ENCODE measurements around the gene PPP2R2B.
"Not testable (repeated sequence)": the region's sequence is repeated elsewhere in the genome, so short reads cannot be mapped to it uniquely, and the experiment has no call there.

The PPP2R2B gene

GRCh38 chr5:146751781-146752401, 126.7 kb downstream of the PPP2R2B start:
- in situ Hi-C loops (cut with MboI; ENCODE audit: low sequenced_read_pairs) = no loop called here

DNA sequence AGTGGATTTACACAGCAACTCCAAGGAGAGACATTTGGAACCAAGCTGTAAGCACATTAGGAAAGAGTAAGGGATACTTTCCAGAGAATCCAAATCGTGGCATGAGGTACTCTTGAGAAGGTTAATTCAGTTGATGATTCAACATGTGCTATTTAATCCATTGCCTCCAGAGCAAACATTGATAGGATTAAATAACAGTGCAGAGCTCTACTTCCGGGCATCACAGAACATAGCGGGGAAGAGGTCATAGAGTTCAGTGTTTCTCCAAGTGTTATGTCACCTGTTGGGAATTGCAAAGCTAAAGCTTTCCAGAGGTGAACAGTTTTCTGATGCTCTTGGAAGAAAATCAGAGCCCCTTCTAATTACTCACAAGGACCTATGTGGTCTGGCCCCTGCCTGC, 127.5 kb downstream of the PPP2R2B start:
- in situ Hi-C loops (cut with MboI; ENCODE audit: low sequenced_read_pairs) = no loop called here

DNA sequence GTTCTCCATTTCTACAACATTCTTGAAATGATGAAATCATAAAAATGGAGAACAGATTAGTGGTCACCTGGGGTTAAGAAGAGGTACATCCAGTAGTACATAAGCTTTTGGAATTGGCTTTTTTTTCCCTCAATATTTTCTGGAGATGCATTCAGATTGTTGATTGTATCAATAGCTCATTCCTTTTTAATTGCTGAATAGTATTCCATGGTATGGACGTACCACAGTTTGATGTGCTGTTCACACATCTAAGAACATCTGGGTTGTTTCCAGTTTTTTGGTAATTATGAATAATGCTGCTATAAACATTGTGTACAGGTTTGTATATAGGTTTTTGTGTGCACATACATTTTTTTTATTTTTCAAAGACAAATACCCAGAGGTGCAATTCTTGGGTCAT, 130.0 kb downstream of the PPP2R2B start:
- in situ Hi-C loops (cut with MboI; ENCODE audit: low sequenced_read_pairs) = no loop called here

DNA sequence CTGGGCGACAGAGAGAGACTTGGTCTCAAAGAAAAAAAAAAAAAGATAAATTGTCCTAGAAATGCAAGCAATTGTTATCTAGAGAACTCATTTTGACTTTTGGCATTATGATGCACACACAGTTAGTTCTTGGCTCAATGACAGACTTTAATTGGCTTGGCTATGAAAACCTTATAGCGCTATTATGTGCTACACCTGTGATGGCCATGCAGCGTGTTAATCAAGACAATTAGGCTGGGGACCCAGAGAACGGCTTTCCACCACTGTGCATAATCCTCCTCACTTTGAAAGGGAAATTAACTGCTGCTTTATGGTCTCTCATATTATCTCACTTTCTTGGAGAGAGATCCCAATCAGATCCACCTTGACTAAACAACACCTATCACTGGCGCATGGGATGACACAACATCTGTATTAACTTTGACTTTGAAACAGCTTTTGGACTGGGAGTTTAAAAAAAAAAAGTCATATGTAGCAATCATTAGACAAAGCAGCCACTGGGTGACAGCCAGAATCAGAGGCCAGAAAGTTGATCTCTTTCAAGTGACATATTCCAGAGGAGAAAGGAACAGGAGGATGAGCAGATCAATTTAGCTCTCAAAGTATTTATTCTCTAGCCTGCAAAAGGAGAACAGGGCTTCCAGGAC, 132.5 kb downstream of the PPP2R2B start:
- in situ Hi-C loops (cut with MboI; ENCODE audit: low sequenced_read_pairs) = no loop called here

GRCh38 chr5:146744068-146744745, 134.3 kb downstream of the PPP2R2B start:
- in situ Hi-C loops (cut with MboI; ENCODE audit: low sequenced_read_pairs) = no loop called here

DNA sequence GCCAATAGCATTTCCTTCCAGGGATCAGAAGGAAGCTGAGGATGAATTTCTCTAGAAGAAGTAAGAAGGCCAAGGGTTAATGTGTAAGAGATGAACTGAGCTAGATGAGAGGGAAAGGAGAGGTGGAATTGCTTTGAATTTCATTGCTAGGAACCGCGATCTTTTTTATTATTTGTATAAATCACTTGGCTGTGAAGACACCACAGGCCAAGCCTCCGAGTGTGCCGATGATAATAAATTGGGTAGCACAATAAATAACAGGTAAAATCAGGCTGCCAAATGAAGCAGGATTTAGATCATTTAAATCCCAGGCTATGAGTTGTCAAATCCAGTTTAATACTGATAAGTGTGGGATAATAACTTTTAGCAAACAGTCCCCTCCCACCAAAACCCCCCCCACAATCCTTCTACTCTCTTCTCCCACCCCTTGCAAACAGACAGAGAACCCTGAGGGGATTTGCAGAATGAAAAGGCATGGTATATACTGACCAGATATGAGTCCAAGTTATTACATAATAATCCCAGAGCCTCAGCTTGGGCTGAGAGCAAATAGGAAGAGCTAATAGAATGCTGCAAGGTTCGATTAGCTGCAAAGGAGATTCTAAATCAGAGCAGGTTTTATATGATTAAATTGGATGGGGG, 143.5 kb downstream of the PPP2R2B start:
- in situ Hi-C loops (cut with MboI; ENCODE audit: low sequenced_read_pairs) = no loop called here

GRCh38 chr5:146732962-146733361, 145.6 kb downstream of the PPP2R2B start:
- in situ Hi-C loops (cut with MboI; ENCODE audit: low sequenced_read_pairs) = no loop called here

DNA sequence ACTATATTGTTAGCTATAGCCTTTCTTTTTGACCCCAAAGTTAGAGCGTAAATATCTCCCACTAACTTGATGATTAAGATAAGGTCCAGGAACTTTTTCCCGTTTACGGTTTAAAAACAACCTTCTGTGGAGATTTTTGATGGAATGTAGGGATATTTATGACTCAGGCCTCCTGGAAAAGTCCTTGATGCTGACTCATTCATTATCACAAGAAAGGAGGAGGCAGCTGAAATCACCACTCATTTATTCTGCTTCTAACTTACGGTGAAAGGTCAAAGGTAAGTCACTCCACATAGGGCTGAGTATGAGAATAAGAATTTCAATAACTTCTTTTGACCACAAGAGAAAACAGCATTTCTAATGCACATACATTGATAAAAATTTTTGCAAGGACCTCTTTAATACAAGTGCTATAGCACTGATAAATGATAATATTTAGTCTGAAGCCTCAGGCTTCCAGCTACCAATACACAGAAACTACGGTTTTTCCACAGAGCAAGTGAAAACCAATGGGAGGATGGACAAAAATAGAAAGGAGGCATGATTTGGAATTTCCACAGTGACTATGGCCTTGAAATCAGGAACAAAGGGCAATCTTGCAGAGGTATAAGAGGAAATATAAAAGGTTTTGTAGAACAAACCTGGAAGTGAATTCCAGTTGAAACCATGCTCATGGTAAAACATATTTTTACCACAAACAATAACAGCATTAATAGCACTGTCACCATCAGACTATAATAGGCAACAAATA, 146.5 kb downstream of the PPP2R2B start:
- in situ Hi-C loops (cut with MboI; ENCODE audit: low sequenced_read_pairs) = no loop called here

- in situ Hi-C loops (cut with MboI; ENCODE audit: low sequenced_read_pairs) = not testable (repeated sequence)
These were observed 149.8 kb downstream of the PPP2R2B start for GRCh38 chr5:146728746-146729145.

DNA sequence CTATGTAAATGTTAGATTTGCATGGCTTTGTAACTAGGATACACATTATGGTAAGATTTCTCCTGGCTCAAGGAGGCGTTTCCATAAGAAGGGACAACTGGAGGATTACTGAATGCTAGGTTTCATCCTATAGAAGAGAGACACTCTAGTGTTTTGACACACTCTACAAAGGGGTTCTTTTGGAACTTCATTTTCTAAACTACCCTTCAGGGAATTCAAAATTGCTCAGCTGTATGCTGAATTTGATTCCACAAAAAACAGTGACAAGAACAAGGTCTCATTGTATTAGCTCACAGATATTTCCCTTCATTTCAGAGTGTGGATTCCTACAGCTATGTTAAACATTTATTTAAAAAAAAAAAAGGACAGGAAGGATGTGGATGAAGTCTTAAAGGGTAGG, 151.7 kb downstream of the PPP2R2B start:
- in situ Hi-C loops (cut with MboI; ENCODE audit: low sequenced_read_pairs) = no loop called here

DNA sequence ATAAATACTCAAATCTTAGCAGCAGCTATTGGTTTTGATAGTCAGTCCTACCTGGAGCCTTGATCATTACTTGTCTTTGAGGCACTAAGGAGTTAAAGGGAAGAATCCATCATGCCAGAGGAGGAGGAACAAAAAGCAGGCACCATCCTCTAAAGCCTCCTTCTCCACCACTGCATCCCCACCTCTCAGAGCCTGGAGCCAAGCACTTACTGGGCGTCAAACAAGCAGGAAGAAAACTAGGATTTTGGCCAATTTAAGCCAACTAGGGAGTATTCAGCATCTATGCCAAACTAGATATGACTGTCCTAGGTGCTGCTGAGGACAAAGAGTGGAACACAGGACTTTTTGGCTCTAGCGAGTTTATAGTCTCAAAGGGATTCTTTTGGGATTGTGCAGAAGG, 152.5 kb downstream of the PPP2R2B start:
- in situ Hi-C loops (cut with MboI; ENCODE audit: low sequenced_read_pairs) = no loop called here

- in situ Hi-C loops (cut with MboI; ENCODE audit: low sequenced_read_pairs) = no loop called here
These were observed 153.5 kb downstream of the PPP2R2B start for GRCh38 chr5:146725025-146725424.

DNA sequence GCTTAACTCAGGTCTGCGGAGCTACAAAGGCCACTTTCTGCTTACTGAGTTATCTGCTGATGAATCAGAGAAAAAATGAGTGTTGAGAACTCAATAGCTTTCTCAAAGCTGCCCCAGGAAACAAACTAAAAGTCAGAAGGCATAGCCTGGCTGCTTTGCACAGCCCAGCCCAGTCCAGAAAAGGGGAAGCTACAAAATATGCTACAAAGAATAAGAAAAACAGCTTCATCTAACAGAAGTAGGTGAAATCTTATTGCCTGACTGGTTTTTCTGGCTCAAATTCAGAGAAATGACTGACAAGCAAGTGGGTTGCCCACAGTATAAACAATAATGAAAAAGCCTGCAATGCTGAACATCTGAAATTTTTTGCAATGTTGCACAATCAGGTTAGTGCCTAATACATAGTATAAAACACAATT, 156.2 kb downstream of the PPP2R2B start:
- in situ Hi-C loops (cut with MboI; ENCODE audit: low sequenced_read_pairs) = no loop called here

- in situ Hi-C loops (cut with MboI; ENCODE audit: low sequenced_read_pairs) = no loop called here
These were observed 157.3 kb downstream of the PPP2R2B start for GRCh38 chr5:146721073-146721815.

DNA sequence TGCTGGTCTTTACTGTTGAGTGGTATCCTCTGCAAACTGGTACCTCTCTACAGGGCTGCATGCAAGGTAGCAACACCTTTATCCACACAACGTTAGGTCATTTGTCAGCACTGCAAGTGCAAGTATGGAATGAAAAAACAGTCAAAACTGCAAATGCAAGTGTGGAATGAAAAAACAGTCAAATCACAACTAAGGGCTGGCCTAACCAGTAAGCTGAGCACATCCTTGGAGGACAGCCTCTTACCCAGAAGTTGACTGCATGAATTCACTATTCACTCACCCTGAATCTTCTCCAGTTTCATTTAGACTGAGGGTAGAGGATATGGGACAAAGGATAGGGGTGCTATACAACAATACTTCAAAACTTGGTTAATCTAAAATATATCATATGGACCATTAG, 158.4 kb downstream of the PPP2R2B start:
- in situ Hi-C loops (cut with MboI; ENCODE audit: low sequenced_read_pairs) = no loop called here

- in situ Hi-C loops (cut with MboI; ENCODE audit: low sequenced_read_pairs) = no loop called here
These were observed 159.4 kb downstream of the PPP2R2B start for GRCh38 chr5:146719179-146719578.

- in situ Hi-C loops (cut with MboI; ENCODE audit: low sequenced_read_pairs) = no loop called here
These were observed 159.9 kb downstream of the PPP2R2B start for GRCh38 chr5:146718609-146719008.

- in situ Hi-C loops (cut with MboI; ENCODE audit: low sequenced_read_pairs) = no loop called here
These were observed 160.6 kb downstream of the PPP2R2B start for GRCh38 chr5:146717951-146718350.

DNA sequence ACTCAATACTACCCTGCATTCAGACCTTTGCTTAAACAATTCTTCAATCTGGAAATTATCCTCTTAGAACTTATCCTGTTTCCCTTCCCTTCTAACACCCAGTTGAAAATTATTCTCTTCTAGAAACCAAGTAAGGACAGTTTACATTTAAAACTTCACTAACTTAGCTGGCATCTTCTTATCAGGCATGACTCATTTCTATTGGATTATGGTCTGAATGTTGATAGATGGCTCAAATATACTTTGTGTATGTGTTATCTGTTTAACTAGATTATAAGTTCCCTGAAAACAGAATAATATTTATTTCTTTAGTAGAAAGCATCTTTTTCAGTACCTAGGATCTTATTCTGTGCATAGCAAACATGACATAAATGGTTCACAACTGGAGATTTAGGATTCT, 161.9 kb downstream of the PPP2R2B start:
- in situ Hi-C loops (cut with MboI; ENCODE audit: low sequenced_read_pairs) = no loop called here

GRCh38 chr5:146710348-146710747, 168.2 kb downstream of the PPP2R2B start:
- in situ Hi-C loops (cut with MboI; ENCODE audit: low sequenced_read_pairs) = no loop called here

Measured in HL-60/S4 (cell line).